Parathyroid adenoma (tissue), 2 donors: Measurements from ENCODE around the gene DMGDH.

Experiments
- H2AFZ ChIP-seq: fragments of 300-600 bp; sonication (generic); one replicate; pipeline ENCODE4 v1.7.0; 2017; ENCODE audit warnings: antibody characterized with exemption, mild to moderate bottlenecking
- H3K27ac ChIP-seq: fragments of 300-600 bp; sonication (generic); one replicate; pipeline ENCODE4 v1.7.0; 2017
- H3K27me3 ChIP-seq: fragments of 300-600 bp; sonication (generic); one replicate; pipeline ENCODE4 v1.7.0; 2017; ENCODE audit warnings: low read length; ENCODE audit not compliant: control insufficient read depth, insufficient read depth
- H3K36me3 ChIP-seq: fragments of 300-600 bp; sonication (generic); one replicate; pipeline ENCODE4 v1.7.0; 2017; ENCODE audit warnings: low read length; ENCODE audit not compliant: control insufficient read depth, insufficient read depth
- H3K4me1 ChIP-seq: fragments of 300-600 bp; sonication (generic); one replicate; pipeline ENCODE4 v1.7.0; 2017; ENCODE audit warnings: control low read depth
- H3K4me2 ChIP-seq: fragments of 300-600 bp; sonication (generic); one replicate; pipeline ENCODE4 v1.7.0; 2017; ENCODE audit warnings: low read length
- H3K4me3 ChIP-seq: fragments of 300-600 bp; sonication (generic); one replicate; pipeline ENCODE4 v1.7.0; 2017; ENCODE audit warnings: low read depth, low read length
- H3K79me2 ChIP-seq: fragments of 300-600 bp; sonication (generic); one replicate; pipeline ENCODE4 v1.7.0; 2017; ENCODE audit warnings: control low read depth
- H3K9ac ChIP-seq: fragments of 300-600 bp; sonication (generic); one replicate; pipeline ENCODE4 v1.7.0; 2017; ENCODE audit warnings: mild to moderate bottlenecking
- H3K9me3 ChIP-seq: fragments of 300-600 bp; sonication (generic); one replicate; pipeline ENCODE4 v1.7.0; 2017; ENCODE audit warnings: low read length; ENCODE audit not compliant: control insufficient read depth
- CTCF ChIP-seq: fragments of 300-600 bp; sonication (generic); IDR thresholded peaks from one replicate; pipeline ENCODE4 v1.7.0; 2017; ENCODE audit warnings: antibody characterized with exemption, mild to moderate bottlenecking
- donor health status: primary hyperparathyroidism.

DMGDH gene

GRCh38 chr5:79032031-79032695, 37.3 kb downstream of the DMGDH start:
- no peak for TF ChIP-seq CTCF
- Histone ChIP-seq H3K9ac (no peak overlapping the region), H3K4me3 (no peak overlapping the region), H3K27me3 (no peaks in the 10 kb centered on the region), H3K36me3 (no peaks in the 10 kb centered on the region), H3K27ac (no peak overlapping the region), H3K9me3 (no peaks in the 10 kb centered on the region), H2AFZ (no peak overlapping the region), H3K4me2 (no peak overlapping the region), H3K79me2 (no peaks in the 10 kb centered on the region), H3K4me1 (no peaks in the 10 kb centered on the region)

GRCh38 chr5:79031485-79031867, 38.0 kb downstream of the DMGDH start:
- no peak overlapping the region for H3K27ac ChIP-seq
- H3K4me1 ChIP-seq = no peaks in the 10 kb centered on the region
- H3K4me3 ChIP-seq = no peak overlapping the region
- H3K9me3 ChIP-seq = no peaks in the 10 kb centered on the region
- no peak for TF ChIP-seq CTCF
- no peak overlapping the region for H2AFZ ChIP-seq
- H3K36me3 ChIP-seq = no peaks in the 10 kb centered on the region
- no peaks in the 10 kb centered on the region for H3K27me3 ChIP-seq
- H3K4me2 ChIP-seq = no peak overlapping the region
- no peaks in the 10 kb centered on the region for H3K79me2 ChIP-seq
- no peak overlapping the region for H3K9ac ChIP-seq

GRCh38 chr5:79030663-79031484, 38.6 kb downstream of the DMGDH start:
- Histone ChIP-seq H2AFZ (no peak overlapping the region), H3K36me3 (no peaks in the 10 kb centered on the region), H3K27me3 (no peaks in the 10 kb centered on the region), H3K9ac (no peak overlapping the region), H3K9me3 (no peaks in the 10 kb centered on the region), H3K27ac (no peak overlapping the region), H3K79me2 (no peaks in the 10 kb centered on the region), H3K4me3 (no peak overlapping the region), H3K4me1 (no peaks in the 10 kb centered on the region), H3K4me2 (no peak overlapping the region)
- no peak for TF ChIP-seq CTCF

- Histone ChIP-seq H3K9me3 (no peaks in the 10 kb centered on the region), H3K36me3 (no peaks in the 10 kb centered on the region), H3K9ac (no peak overlapping the region), H3K27ac (no peak overlapping the region), H3K79me2 (no peaks in the 10 kb centered on the region), H2AFZ (peak overlapping the region; percentile 83), H3K4me2 (peak overlapping the region; percentile 53), H3K4me1 (no peaks in the 10 kb centered on the region), H3K4me3 (no peak overlapping the region), H3K27me3 (no peaks in the 10 kb centered on the region)
- peak; percentile 98 for TF ChIP-seq CTCF
Observed at GRCh38 chr5:79025054-79025472, 44.4 kb downstream of the DMGDH start.
